Measurements from ENCODE around the gene TNS1. TPM values are rescaled to one million over a fixed set of nuclear protein-coding genes. Genes with fewer than 3 reads are reported as not detected.

Gene TNS1
- total RNA-seq, 4 donors from 2014 or later, result 57.7 to 120 (median 95.7) TPM

DNA sequence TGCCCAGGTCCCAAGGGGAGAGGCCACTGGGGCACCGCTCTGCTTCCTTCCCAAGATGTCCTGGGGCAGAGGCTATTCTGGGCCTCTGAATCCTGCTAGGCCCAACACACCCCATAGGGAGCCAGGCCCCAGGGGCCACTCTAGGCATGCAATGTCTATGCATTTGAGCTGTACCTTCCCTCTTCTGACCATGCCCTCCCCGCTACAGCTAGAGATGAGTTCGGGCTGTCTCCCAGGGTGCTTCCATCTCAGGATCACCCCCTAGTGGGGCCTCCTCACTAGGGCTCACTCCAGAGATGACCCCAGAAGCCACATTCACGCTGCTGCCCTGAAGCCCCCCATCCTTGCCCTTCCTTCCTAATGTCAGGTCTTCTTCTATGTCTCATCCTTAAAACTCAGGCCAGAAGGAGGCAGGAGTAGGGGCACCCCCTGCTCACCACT lies 54.4 kb downstream of the TNS1 start:
- H3K4me3 ChIP-seq (ENCODE audit: low read depth, poor library complexity, severe bottlenecking), result no peak overlapping the region
- no peak for TF ChIP-seq POLR2A (IDR thresholded peaks at IDR 0.05)
- TF ChIP-seq, protein P1, sequence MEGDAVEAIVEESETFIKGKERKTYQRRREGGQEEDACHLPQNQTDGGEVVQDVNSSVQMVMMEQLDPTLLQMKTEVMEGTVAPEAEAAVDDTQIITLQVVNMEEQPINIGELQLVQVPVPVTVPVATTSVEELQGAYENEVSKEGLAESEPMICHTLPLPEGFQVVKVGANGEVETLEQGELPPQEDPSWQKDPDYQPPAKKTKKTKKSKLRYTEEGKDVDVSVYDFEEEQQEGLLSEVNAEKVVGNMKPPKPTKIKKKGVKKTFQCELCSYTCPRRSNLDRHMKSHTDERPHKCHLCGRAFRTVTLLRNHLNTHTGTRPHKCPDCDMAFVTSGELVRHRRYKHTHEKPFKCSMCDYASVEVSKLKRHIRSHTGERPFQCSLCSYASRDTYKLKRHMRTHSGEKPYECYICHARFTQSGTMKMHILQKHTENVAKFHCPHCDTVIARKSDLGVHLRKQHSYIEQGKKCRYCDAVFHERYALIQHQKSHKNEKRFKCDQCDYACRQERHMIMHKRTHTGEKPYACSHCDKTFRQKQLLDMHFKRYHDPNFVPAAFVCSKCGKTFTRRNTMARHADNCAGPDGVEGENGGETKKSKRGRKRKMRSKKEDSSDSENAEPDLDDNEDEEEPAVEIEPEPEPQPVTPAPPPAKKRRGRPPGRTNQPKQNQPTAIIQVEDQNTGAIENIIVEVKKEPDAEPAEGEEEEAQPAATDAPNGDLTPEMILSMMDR (IDR thresholded peaks at IDR 0.05), result no peak
- 84 to 88% methylated on average over 4 of the region's 4 CpGs for WGBS, 2 donors
- intact Hi-C loops (cut with DNase I; ENCODE audit: low total_unique reads), result no loop called here
- DNase-seq (ENCODE audit: low spot score in 2 of 2), result peak in 1 of 2 donors; percentile 62

DNA sequence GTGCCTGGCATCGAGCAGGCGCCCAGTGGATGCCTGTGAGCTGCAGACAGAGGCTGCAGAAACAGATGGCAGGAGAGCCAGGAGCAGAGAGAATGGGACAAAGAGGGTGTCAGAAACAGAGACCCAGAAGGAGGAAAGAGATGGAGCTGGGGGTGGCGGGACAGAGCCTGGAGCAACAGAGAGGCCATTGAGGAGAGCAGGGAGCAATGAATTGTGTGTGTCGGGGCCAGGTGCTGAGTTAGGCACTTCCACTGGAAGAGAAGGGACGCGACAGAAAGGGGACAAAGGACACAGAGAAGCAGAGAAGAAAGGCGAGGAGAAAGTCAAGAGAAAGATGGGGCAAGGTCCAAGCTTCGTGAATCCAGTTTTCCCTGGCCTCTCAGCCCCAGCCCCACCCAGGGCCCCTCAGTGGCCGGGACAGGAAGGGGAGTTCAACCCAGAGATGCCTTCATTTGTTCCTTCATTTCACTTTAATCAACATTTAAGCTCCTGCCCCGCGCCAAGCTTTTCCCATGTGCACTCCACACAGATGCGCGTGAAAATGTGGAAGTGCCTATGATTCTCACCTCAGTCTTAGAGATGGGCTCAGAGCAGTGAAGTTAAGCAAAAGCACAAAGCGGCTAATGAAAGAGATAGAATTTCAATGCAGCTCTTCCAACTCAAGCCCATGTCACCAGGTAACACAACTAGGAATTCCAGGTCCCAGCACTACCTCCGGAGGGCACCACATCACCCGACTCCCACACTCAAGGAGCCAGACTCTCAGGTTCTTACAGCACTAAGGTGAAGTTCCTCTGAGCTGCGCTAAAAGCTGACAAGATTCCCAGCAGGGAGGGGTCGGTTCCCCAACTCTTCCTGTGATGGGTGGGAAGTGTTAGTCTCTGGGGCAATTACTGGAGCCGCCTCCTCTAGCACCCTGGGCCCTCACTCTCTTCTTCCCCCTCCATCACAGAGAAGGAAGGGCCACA lies 55.1 kb downstream of the TNS1 start:
- TF ChIP-seq, protein P1 (IDR thresholded peaks at IDR 0.05), result no peak
- TF ChIP-seq POLR2A (IDR thresholded peaks at IDR 0.05), result no peak
- WGBS, 2 donors, result 81 to 83% methylated on average over 19 of the region's 19 CpGs
- intact Hi-C loops (cut with DNase I; ENCODE audit: low total_unique reads), result no loop called here
- peak in 1 of 2 donors; percentile 68 for DNase-seq (ENCODE audit: low spot score in 2 of 2)
- no peak overlapping the region for H3K4me3 ChIP-seq (ENCODE audit: low read depth, poor library complexity, severe bottlenecking)

DNA sequence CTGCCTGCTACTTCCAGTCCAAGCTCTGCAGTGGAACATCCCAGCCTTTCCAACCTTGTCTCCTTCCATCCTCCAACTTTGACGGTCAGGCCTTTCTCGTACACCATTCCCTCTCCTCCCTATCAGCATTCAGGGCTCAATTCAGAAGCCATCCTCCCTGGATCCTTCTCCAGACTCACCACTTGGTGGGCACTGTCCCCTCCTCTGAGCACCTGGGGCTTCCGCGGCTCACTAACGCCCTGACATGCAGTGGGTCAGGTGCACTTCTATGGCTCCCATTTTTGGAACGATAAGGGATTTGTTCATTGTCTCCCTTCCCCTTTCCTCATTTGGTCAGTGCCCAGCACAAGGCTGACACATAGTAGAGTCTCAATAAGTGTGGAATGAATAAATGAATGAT lies 56.7 kb downstream of the TNS1 start:
- DNase-seq (ENCODE audit: low spot score in 2 of 2), result no peak
- WGBS, 2 donors, result 86 to 87% methylated on average over 6 of the region's 6 CpGs
- TF ChIP-seq, protein P1 (IDR thresholded peaks at IDR 0.05), result no peak
- TF ChIP-seq POLR2A (IDR thresholded peaks at IDR 0.05), result no peak
- no peak overlapping the region for H3K4me3 ChIP-seq (ENCODE audit: low read depth, poor library complexity, severe bottlenecking)
- intact Hi-C loops (cut with DNase I; ENCODE audit: low total_unique reads), result no loop called here

DNA sequence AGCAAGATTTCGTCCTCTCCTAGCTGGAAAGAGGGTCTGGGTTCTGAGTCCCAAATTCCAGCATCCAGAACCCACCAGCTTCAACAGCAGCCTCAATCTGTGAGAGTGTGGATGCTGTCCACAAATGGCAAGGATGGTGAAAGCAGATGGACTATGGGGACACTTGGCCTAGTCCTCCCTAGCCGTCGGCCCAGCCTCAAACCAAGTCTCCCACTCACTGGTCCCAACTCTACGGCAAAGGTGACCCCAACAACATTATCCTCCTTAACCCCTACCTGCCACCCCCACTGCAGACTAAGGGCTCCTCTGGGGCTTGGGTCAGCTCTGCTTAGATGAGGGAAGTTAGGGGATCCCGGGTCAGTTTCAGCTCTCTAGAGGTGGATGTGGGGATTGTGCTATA lies 57.3 kb downstream of the TNS1 start:
- TF ChIP-seq POLR2A (IDR thresholded peaks at IDR 0.05), result no peak
- TF ChIP-seq, protein P1 (IDR thresholded peaks at IDR 0.05), result no peak
- intact Hi-C loops (cut with DNase I; ENCODE audit: low total_unique reads), result no loop called here
- no peak for DNase-seq (ENCODE audit: low spot score in 2 of 2)
- H3K4me3 ChIP-seq (ENCODE audit: low read depth, poor library complexity, severe bottlenecking), result no peak overlapping the region
- 80 to 88% methylated on average over 5 of the region's 5 CpGs for WGBS, 2 donors

DNA sequence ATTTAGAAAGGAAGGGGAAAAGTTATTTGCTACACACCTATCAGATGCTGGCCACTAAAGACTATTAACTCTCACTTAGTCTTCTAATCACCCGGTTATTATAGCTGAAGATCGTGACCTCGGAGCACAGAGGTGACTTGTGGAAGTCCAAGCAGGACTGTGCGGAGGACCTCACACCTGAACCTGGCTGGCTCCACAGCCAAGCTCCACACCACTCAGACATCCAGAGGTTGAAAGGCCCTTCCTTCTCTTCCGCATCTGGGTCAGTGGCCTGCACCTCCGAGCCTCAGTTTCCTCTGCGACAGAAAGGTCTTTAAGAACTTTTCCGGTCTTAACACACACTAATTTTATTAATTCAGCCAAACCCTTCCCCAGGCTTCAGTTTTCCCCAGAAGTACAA lies 57.9 kb downstream of the TNS1 start:
- intact Hi-C loops (cut with DNase I; ENCODE audit: low total_unique reads), result no loop called here
- no peak for DNase-seq (ENCODE audit: low spot score in 2 of 2)
- TF ChIP-seq, protein P1 (IDR thresholded peaks at IDR 0.05), result no peak
- TF ChIP-seq POLR2A (IDR thresholded peaks at IDR 0.05), result no peak
- H3K4me3 ChIP-seq (ENCODE audit: low read depth, poor library complexity, severe bottlenecking), result no peak overlapping the region
- 80 to 84% methylated on average over 8 of the region's 8 CpGs for WGBS, 2 donors

All from lower leg skin (tissue), 4 donors.